HG02840 (cell line): ENCODE data around the gene DMRT1.

Source experiments
- ATAC-seq: cut with Tn5 transposase; IDR thresholded peaks from one replicate; pipeline ENCODE4 v1.9.1; 2021; ENCODE audit warnings: mild to moderate bottlenecking, moderate library complexity, moderate number of reproducible peaks; ENCODE audit not compliant: unreplicated experiment, low FRiP score

DMRT1 gene

DNA sequence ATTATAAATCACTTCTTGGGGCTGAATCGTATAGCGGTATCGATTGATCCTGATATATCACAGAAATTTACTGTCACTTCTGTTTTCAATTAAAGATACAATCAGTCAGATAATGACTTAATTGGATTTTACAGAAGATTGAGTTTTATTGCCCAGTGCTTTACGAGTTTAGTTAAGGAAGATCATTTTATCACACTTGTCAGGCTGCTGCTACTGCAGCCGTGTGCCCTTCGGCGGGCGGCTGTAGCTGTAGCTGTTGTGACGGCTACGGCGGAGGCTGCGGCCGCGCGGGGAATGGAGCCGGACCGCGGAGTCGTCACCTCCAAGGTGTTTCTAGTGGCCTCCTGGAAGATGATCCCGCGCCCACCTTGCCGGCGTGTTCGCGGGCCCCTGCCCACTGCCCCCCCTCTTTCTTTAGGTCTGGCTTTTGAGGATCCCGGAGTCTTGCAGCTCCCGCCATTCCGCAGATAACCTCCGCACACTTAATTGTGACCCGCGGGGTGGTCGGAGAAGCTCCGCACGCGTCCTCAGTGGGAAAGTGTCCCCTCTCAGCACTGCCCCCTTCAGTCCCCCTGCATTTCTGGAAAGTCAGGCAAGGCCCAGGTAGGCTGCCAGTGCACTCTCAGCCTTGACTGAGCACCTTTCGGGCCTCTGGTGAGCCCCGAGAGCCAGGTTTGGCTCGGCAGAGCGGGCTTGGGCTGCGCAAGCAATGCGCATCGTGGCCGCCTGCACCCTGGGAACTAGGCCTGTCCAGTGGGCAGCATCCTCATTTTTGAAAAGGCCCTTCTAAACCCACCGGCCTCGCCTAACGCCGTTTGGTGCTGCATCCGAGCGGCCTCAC, 128.0 kb downstream of the DMRT1 start:
- no peak for ATAC-seq

DNA sequence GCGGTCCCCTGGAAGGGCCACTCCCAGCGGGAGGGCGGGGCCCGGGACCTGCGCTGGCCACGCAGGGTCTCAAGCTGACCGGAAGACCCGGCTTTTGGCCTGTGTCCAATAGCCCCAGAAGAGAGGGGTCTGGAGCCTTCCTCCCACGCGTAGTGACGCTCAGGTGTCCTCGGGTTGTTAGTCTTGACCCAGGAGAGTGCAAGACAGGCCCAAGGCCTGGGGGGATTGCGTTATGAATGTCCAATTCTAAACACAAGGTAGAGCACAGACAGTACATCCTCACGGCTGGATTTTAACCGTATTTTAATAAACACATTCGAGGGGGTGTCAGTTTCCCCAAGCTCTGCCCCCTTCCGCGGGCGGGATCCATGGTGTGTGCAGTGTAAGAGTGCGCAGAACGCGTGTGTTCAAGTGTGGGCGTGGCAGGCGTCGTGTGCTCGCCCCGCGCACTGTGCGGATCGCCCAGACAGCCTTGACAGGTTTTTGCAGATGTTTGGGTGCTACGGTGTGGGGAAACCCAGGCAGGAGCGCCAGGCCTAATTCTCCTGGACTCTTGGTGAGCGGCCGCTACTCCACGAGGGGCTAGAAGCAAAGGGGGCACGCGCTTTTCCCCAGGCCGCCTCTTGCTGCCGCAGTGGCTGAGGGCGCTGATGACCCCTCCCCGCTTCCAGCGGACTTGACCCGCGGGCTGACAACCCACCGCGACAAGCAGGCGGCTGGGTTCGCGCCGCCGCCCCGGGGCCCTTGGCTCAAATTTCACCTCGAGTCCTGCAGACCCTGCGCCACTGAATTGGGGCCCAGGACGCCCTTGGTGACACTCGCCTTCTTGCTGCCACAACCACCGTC, 128.9 kb downstream of the DMRT1 start:
- ATAC-seq = no peak

DNA sequence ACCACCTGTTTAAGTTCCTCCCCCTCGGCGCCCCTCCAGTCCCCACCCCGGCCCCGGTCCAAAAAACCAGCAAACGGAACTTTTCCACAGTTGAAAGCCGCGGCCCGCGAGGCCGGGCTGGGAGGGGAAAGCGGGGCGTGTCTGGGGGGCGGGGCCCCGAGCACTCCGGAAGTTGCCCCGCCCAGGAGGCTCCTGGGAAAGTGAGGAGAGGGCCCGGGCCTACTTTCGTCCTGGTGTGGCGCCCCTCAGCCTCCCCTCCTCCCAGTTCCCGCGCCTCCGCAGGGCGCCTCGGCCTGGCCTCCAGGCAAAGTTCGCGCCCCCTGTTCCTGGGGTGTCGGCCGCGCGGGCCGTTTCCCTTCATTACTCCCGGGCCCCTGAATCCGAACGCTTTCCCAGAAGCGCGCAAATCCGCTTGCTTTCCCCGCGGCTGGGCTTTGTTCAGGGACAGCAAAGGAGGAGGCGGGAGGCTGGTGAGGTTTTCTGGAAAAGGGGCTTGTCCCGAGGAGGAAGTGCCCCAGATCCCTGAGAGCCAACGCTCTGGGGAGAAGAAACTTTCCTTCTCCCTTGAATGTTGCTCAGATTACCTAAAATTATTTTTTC, 130.5 kb downstream of the DMRT1 start:
- ATAC-seq = no peak

DNA sequence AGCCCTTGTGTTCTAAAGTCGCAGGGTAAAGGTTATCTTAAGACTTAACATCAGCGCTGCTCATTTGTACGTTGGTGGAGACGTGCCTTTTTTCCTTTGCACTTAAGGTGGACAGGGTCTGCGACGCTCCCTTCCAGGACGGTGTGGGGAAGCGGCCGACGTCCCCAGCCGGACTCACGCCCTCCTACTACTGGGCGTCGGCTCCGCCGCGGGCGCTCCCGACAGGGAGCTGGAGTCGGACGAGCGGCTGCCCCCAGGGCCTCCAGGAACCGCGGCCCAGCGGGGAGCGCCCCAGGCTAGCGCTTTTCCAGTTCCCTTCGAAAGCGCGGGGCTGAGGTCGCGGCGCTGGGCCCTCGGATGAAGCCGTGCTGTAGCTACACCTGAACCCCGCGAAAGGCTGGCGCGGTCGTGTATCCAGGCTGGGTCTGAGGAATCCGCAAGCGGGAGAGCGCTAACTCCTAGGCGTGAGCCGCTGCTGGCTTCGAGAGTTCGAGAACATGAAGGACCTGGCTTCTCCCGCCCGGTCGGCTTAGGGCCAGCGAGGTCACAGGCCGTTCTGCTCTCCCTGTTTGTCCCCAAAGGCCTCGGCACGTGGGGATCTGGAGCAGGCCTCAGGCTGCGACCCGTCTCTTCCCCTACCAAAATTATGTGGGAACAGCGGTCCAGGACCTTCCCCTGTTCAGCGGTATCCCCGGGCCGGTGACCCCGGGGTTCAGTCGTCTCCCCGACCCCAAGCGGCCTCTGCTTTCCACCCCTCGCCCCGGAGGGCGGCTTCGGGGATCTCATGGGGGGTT, 131.2 kb downstream of the DMRT1 start:
- ATAC-seq = no peak

DNA sequence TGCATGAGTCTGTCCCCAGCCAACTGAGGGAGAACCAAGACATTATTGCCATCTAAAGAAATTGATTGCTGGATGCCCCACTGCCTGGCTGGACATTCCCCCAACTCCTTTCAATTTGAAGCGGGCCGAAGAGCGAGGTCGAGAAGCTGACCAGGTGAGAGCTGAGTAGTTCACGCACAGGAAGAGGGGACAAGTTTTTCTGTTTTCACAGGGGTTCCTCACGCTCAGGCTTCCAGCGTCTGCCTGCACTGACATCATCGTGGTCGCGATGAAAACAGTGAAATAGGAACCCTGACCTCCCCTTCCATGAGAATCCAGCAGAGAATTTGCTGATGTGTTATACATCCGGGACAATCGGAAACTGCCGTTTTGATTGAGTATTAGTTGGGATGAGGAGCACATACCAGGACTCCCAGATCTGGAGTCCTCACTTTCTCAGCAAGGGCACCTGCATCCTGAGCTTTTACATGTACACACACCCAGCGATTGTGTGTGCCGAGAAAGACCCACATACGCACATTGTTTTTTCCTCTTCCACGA, 131.9 kb downstream of the DMRT1 start:
- no peak for ATAC-seq

DNA sequence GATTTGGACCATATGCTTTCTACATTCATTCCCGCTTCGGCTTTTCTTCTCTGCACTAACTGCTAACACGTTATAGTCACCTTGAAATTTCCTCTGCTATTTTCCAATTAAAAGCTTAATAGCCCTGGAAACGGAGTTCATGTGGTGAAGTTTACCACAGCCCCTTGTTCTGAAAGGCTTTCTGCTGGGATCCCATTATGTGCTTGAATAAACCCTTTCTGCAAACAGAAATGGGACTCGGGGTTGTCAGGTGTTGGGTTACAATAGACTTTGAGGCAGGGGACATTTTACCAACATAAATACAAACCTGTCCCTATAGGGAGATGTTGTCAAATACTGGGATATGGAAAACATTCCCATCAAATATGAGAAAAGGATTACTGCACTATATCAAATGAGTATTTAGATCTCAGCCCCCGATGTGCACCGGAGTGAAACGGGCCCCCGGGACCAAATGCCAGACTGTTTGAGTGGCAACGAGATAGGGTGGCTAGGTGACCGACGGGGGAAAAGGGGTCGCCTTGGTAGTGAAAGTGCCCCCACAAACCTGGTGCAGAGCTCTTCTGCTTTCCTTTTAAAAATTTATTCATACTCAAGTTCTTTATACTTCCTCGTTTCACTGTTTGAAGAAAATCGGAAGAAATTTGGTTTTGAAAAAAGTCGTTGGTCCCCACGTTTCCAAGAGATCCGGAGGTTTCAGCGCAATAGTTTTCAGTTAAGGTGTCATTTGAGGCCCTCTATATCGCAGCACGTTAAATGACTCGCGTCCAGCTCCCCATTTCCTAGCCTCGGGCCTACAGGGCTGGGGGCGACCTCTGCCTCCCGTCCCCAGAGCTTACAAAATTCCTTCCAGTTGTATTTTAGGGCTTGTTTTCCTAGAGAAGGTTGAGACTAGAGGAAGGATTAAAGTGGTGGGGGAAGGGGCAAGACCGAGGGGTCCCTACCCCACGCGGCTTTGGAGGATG, 132.8 kb downstream of the DMRT1 start:
- ATAC-seq = no peak

DNA sequence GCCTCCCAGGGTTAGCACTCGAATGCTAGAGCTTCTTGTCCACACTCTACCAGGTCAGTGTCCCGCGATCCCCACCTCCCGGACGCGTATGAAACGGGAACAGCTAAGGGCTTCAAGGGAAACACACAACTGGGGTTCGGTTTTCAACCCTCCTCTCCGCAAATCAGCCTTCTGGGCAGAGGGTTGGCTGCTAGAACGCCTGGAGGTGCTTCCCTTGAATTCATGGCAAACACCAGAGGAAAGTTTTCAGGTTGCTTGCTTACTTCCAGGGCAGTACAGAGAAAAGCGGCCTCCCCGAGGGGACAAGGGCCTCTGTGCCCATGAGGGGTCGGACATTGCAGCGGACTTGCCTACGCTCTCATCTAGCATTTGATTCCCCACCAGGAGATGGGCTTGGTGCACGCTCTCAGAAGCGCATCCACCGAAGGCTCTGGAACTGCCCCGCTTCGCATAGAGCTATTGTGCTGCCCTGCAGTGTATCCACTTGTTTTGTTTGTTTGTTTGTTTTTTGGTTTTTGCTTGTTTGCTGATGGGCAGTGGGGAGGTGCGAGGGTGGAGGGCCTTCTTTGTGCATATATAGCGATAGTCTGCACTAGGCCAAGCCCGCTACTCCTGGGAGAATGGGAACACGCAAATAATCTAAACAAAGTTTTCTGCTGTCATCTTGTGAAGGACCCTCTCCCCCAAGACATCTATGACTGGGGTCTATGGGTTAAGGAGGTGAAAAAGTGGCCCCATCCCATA, 133.7 kb downstream of the DMRT1 start:
- no peak for ATAC-seq

DNA sequence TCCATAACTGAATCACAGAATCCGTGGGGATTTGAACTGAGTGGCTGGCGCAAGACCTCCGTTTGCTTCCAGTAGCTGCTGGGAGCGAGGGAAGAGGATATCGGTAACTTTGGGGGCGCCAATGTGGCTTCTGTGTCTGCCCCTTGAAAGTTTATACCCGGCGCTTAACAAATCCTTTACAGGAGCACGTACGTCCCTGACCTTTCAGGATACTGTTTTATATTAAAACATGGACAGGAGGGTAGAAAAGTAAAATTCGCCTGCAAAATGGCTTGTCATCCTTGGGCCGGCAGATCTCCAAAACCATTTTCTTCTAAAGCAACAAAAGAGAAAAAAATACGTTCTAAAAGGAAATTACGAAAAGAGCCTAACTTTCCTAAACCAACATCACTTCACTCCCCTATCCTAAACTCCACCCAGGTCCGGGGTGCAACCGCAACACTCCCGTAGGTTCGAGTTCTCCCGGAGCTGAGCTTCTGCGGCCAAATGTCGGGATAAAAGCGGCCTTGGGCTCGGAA, 134.3 kb downstream of the DMRT1 start:
- ATAC-seq = no peak

DNA sequence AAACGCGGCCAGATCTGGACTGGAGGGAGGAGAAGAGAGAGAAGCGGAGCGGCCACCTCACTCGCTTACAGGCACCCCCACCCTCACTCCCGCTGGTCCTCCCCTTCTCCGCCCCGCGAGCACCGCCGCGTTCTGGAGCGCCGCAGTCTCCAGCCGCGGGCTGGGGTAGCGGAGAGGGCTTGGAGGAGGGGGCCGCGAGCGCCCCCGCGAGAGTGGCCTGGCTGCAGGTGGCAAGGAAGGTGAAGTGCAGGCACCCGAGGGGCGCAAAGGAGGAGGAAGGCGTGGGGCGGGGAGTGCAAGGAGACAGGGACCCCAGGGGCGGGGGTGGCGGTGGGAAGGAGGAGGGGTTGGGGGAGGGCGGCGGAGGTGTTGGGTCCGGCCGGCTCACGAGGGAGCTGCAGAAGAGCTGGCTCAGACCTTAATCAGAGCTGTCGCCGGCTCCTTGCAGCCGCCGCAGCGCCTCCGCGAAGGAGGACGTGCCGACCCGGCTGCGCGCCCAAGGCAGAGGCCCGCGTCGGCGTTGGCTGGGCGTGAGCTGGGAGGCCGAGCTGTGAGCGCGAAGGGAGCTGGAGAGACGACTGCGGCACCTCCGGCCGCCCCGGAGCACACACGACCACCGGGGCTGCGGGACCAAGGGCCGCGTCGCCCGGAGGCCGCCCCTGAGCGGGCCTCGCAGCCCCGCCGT, 134.9 kb downstream of the DMRT1 start, which contains the start of gene DMRT3:
Gene DMRT3, plus strand, starts transcription at position 398 of the 685 bp plus-strand sequence. CDS start 347 bp downstream, outside the sequence.
- ATAC-seq = no peak

DNA sequence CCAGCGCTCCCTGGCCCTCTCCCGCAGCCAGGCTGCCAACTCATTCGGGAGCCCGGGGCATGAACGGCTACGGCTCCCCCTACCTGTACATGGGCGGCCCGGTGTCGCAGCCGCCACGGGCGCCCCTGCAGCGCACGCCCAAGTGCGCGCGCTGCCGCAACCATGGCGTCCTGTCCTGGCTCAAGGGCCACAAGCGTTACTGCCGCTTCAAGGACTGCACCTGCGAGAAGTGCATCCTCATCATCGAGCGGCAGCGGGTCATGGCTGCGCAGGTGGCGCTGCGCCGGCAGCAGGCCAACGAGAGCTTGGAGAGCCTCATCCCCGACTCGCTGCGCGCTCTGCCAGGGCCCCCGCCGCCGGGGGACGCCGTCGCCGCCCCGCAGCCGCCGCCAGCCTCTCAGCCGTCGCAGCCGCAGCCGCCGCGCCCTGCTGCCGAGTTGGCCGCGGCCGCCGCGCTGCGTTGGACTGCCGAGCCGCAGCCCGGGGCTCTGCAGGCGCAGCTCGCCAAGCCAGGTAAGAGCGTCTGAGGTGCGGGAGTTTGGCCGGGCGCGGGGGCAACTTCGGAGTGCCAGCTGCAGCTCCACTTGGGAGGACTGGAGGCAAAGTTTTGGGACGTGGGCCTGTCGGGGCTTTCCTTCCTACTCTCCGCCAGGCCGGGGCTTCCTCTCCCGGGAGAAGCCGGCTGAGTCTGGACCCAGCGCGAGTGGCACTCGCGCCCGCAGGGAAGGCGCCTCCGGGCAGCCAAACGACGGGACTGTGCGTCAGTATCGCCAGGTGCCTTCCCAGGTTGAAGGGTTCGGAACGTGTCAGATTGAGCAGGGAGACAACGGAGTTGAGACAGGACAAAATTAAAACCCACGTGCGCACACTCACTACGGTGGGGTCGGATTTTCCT, 135.7 kb downstream of the DMRT1 start:
- ATAC-seq = no peak

DNA sequence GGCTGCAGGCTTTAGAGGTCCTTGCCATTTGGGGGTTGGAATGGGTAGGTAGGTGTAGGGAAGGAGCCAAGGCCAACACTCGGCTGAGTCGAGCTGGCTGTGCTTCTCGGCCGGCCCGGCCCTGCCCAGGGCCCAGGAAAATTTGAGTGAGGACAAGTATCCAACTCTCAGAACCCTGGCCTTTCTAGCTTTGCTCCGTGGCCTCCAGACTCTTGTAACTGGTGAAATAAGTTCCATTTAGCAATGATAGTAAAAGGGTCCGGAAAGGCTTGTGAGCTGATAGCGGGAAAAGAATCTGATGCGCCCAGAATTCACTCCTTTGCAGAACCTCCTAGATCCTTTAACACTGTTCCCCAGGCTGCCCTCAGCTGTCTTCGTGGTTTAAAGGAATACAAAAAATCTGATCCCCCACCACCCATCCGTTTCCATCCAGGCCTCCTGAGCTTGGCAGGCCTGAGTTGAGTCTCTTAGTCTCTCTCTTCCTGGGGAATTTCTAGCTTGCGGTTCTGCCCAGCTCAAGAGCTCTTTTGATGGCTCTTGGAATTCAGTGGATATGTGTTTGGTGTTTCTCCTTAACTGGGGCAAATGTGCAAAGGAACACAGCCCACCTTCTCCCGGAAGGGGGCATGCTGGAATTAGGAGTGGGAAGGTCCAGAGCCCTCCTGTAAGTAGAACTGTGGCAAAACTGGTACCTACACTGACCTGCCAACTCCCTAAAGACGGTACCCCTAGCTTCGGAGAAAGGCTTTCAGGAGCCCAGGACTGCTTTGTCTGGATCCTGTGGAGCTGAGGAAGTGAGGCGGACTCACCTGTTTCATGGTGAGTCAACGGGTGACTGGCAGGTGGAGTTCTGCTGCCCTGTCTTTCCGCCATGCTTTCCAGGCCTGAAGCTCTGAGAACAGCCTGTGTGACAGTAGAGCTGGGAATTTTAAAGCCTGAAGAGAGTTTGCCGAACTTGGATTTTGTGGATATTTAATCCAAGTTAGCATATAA, 136.6 kb downstream of the DMRT1 start:
- no peak for ATAC-seq

DNA sequence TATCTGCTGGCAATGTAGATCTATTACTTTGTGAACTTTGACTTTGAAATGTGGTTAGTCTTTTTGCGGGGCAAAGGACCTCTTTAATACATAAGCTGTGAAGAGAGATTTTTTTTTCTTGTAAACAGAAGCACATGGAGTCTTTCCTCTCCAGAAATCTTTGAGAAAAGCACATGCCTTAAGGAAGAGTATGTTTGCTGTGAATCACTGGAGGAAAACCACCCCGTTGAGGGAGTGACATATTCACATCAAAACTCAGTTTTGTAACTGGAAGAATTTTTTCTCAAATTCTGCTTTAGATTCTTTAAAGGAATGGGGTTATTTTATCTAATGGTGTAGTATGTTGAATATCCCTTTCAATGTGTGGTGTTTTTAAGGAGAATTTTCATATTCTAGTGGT, 138.5 kb downstream of the DMRT1 start:
- ATAC-seq = no peak

DNA sequence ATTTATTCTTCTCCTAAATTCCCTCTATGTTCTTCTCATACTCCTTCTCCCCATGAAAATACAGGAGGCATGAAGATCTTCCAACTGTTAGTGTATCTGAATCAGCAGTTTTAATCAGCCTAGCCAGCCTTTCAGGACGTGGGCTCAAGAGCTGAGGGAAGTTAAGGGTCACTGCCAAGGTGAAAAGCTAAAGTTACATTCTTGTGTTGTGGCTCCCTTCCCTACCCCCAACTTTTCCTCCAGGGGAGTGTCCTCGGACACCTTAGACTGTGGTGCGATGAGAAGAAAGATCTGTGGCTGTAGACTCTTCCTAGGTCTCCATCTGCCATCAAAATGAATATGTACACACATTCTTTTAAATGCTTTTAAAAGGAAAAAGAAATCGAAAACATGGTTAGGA, 139.1 kb downstream of the DMRT1 start:
- no peak for ATAC-seq

DNA sequence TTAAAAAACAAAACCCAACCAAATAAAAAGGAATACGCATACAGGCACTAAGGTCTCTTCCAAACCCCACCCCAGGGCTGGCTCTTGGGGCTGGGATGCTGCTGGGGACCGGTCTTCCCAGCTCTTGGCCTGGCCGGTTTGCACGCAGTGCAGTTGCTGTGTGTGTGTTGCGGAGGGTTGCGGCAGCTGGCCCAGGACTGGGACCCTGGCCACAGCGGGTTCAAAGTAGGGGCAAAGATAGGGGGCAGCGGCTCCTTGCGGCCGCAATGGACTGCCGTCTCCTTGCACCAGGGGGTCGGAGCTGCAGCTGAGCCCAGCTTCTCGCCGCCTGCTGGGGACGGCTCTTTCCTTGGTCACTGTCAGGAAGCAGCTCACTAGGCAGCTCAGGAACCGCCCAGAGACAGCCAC, 140.0 kb downstream of the DMRT1 start:
- no peak for ATAC-seq
